H9 (cell line): ENCODE measurements around the gene ANAPC4. TPM values are rescaled to one million over a fixed set of nuclear protein-coding genes. Genes with fewer than 3 reads are reported as not detected.
A peak's percentile ranks its signal among the peaks of the same experiment; 100 is the strongest.

Source experiments
- DNase-seq: peaks from one replicate; pipeline ENCODE4 v3.0.0-alpha.2; 2017
- H2AFZ ChIP-seq: one replicate; pipeline ENCODE4 v1.6.1; 2013; ENCODE audit warnings: mild to moderate bottlenecking, low read length, control low read depth, moderate library complexity
- H2AK5ac ChIP-seq: 2 replicates; pipeline ENCODE4 v1.6.1; 2013; ENCODE audit warnings: low read length, control low read depth, mixed read lengths; ENCODE audit not compliant: insufficient read length
- H2BK120ac ChIP-seq: one replicate; pipeline ENCODE4 v1.6.1; 2013; ENCODE audit warnings: low read depth, mild to moderate bottlenecking, low read length, control low read depth, inconsistent platforms; ENCODE audit not compliant: poor library complexity, severe bottlenecking
- H2BK12ac ChIP-seq: 2 replicates; pipeline ENCODE4 v1.6.1; 2013; ENCODE audit warnings: low read length, control low read depth, mixed read lengths, low read depth; ENCODE audit not compliant: insufficient read length
- H2BK15ac ChIP-seq: 2 replicates; pipeline ENCODE4 v1.6.1; 2013; ENCODE audit warnings: low read depth, low read length, control low read depth
- H2BK20ac ChIP-seq: one replicate; pipeline ENCODE4 v1.6.1; 2013; ENCODE audit warnings: low read depth, mild to moderate bottlenecking, low read length, control low read depth, inconsistent platforms; ENCODE audit not compliant: poor library complexity, severe bottlenecking
- H2BK5ac ChIP-seq: 2 replicates; pipeline ENCODE4 v1.6.1; 2013; ENCODE audit warnings: low read length, control low read depth, mixed read lengths; ENCODE audit not compliant: insufficient read length
- H3K14ac ChIP-seq: 2 replicates; pipeline ENCODE4 v1.6.1; 2013; ENCODE audit warnings: low read length, control low read depth; ENCODE audit not compliant: insufficient read depth
- H3K18ac ChIP-seq: 2 replicates; pipeline ENCODE4 v1.6.1; 2013; ENCODE audit warnings: low read depth, mild to moderate bottlenecking, mixed read lengths, low read length, control low read depth; ENCODE audit not compliant: insufficient read length
- H3K23ac ChIP-seq: 2 replicates; pipeline ENCODE4 v1.6.1; 2013; ENCODE audit warnings: low read length, control low read depth, mixed read lengths, low read depth; ENCODE audit not compliant: insufficient read length
- H3K23me2 ChIP-seq: 2 replicates; pipeline ENCODE4 v1.6.1; 2013; ENCODE audit warnings: low read depth, mild to moderate bottlenecking, mixed read lengths, low read length, control low read depth; ENCODE audit not compliant: insufficient read length, poor library complexity, severe bottlenecking
- H3K27ac ChIP-seq: 2 replicates; pipeline ENCODE4 v1.5.1; 2013; ENCODE audit warnings: low read length, control low read depth, mixed read lengths, low read depth; ENCODE audit not compliant: insufficient read length
- H3K27me3 ChIP-seq: 2 replicates; pipeline ENCODE4 v1.6.1; 2013; ENCODE audit warnings: low read length, control low read depth, inconsistent platforms; ENCODE audit not compliant: insufficient read depth
- H3K4ac ChIP-seq: 2 replicates; pipeline ENCODE4 v1.6.1; 2013; ENCODE audit warnings: low read depth, mild to moderate bottlenecking, control low read depth, inconsistent platforms, low read length, moderate library complexity
- H3K4me1 ChIP-seq: 2 replicates; pipeline ENCODE4 v1.6.1; 2013; ENCODE audit warnings: low read length, control low read depth, inconsistent platforms; ENCODE audit not compliant: insufficient read depth
- H3K4me2 ChIP-seq: 2 replicates; pipeline ENCODE4 v1.6.1; 2013; ENCODE audit warnings: low read length, control low read depth, mixed read lengths; ENCODE audit not compliant: insufficient read length, insufficient read depth
- H3K56ac ChIP-seq: 2 replicates; pipeline ENCODE4 v1.6.1; 2013; ENCODE audit warnings: low read depth, mild to moderate bottlenecking, mixed read lengths, low read length, control low read depth; ENCODE audit not compliant: insufficient read length
- H3K79me1 ChIP-seq: 2 replicates; pipeline ENCODE4 v1.6.1; 2013; ENCODE audit warnings: low read depth, mild to moderate bottlenecking, moderate library complexity, low read length, control low read depth, inconsistent platforms; ENCODE audit not compliant: insufficient read depth, poor library complexity, severe bottlenecking
- H3K79me2 ChIP-seq: 2 replicates; pipeline ENCODE4 v1.6.1; 2013; ENCODE audit warnings: low read length, control low read depth, inconsistent platforms; ENCODE audit not compliant: insufficient read depth
- H3K9ac ChIP-seq: 2 replicates; pipeline ENCODE4 v1.6.1; 2013; ENCODE audit warnings: low read length, control low read depth, mixed read lengths; ENCODE audit not compliant: insufficient read length; ENCODE audit errors: extremely low read depth
- H3K9me3 ChIP-seq: one replicate; pipeline ENCODE4 v1.6.1; 2013; ENCODE audit warnings: low read depth, low read length, inconsistent platforms; ENCODE audit not compliant: control insufficient read depth
- H3T11ph ChIP-seq: one replicate; pipeline ENCODE4 v1.6.1; 2013; ENCODE audit warnings: mild to moderate bottlenecking, low read length, control low read depth, inconsistent platforms
- H4K20me1 ChIP-seq: one replicate; pipeline ENCODE4 v1.6.1; 2013; ENCODE audit not compliant: control insufficient read depth, insufficient read length, insufficient read depth
- H4K5ac ChIP-seq: 2 replicates; pipeline ENCODE4 v1.6.1; 2013; ENCODE audit warnings: low read depth, mild to moderate bottlenecking, mixed read lengths, low read length, control low read depth; ENCODE audit not compliant: insufficient read length
- H4K8ac ChIP-seq: replicated peaks from 2 replicates; pipeline ENCODE4 v1.6.1; 2013; ENCODE audit warnings: low read length, control low read depth, mixed read lengths, low read depth; ENCODE audit not compliant: insufficient read length
- H4K91ac ChIP-seq: 2 replicates; pipeline ENCODE4 v1.6.1; 2013; ENCODE audit warnings: low read depth, mild to moderate bottlenecking, moderate library complexity, mixed read lengths, low read length, control low read depth; ENCODE audit not compliant: insufficient read length
- H3K27ac Mint-ChIP-seq, 3 experiments: 2 replicates in 2 of 3; 3 replicates in 1 of 3; pipeline ENCODE4 v1.8.0; 2020 to 2021; ENCODE audit warnings: mixed read lengths in 3 of 3, mild to moderate bottlenecking in 1 of 3, moderate library complexity in 1 of 3
- H3K27me3 Mint-ChIP-seq: 2 replicates; pipeline ENCODE4 v1.8.0; 2021; ENCODE audit warnings: low read depth, mild to moderate bottlenecking, moderate library complexity, mixed read lengths
- H3K36me3 Mint-ChIP-seq, 3 experiments: 2 replicates in 2 of 3; 3 replicates in 1 of 3; pipeline ENCODE4 v1.8.0; 2020 to 2021; ENCODE audit warnings: low read depth in 3 of 3, mixed read lengths in 3 of 3; ENCODE audit not compliant: insufficient read depth in 1 of 3
- H3K4me1 Mint-ChIP-seq, 2 experiments: 2 replicates each; pipeline ENCODE4 v1.8.0; 2020; ENCODE audit warnings: mixed read lengths in 2 of 2
- H3K4me3 Mint-ChIP-seq, 2 experiments: 2 replicates in 1 of 2; 3 replicates in 1 of 2; pipeline ENCODE4 v1.8.0; 2020 to 2021; ENCODE audit warnings: mild to moderate bottlenecking in 2 of 2, mixed read lengths in 2 of 2, moderate library complexity in 1 of 2
- H3K9me3 Mint-ChIP-seq, 2 experiments: 2 replicates in 1 of 2; 3 replicates in 1 of 2; pipeline ENCODE4 v1.8.0; 2020; ENCODE audit warnings: mild to moderate bottlenecking in 2 of 2, mixed read lengths in 2 of 2, moderate library complexity in 1 of 2
- WGBS: extraction: QIAGEN DNeasy Blood & Tissue Kit; methylation state at CpG from one replicate; pipeline ENCODE4 v1.1.7; 2013; ENCODE audit warnings: missing lambda C conversion rate, low lambda C conversion rate, mixed read lengths; ENCODE audit not compliant: insufficient read length; ENCODE audit errors: extremely low coverage; 5-methylcytosine and 5-hydroxymethylcytosine counted together
- total RNA-seq: library from RNA; stranded (reverse); gene quantifications from 2 replicates; pipeline ENCODE4 v1.2.1, GENCODE V29; 2021
- TF ChIP-seq, protein P1 (sequence below): fragments of 200-600 bp; sonication (generic); conservative IDR thresholded peaks from 3 replicates; pipeline ENCODE4 v1.8.0; 2021; ENCODE audit warnings: antibody characterized with exemption, mild to moderate bottlenecking

Gene ANAPC4
- total RNA-seq, 1 experiment from 2014 or later = 42.5 TPM

DNA sequence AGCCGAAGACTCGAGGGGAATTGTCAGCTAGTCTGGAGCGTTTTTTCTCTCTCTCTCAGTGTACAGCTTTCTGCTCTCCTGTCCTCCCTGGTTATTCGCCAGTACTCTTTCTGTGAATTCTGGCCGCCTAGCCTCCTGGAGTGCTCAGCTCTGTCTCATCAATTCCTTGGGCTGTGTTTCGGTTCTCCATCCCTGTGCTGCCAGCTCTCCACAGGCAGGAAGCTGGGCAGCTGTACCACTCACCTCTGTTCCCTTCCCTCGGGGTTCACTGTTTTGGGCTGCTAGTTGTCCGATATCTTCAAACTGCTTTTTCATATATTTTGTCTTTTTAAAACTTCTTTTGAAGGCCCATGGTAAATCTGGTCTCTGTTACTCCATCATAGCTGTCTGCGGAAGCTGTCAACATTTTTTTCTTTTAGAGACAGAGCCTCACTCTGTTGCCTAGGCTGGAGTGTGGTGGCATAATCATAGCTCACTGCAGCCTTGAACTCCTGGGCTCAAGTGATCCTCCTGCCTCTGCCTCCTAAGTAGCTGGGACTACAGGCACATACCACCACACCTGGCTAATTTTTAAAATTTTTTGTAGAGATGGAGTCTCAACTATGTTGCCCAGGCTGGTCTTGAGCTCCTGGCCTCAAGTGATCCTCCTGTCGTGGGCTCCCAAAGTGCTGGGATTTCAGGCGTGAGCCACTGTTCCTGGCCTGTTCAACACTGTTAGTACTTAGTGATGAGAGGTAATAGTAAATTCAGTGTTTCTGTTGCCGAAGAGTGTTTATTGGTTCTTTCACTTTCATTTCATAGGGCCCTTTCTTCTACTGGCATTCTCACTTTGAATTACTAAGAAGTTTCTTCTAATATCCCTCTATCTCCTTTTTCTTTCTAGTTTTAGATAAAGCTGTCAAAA, 45.9 kb upstream of the ANAPC4 start:
- no peak overlapping the region for H2BK5ac ChIP-seq

More for the DNA sequence above, 45.9 kb upstream of the ANAPC4 start:
- H3K4me1 Mint-ChIP-seq = no peaks in the 10 kb centered on the region
- H3K23me2 ChIP-seq = no peaks in the 10 kb centered on the region
- H2AFZ ChIP-seq = no peak overlapping the region
- no peaks in the 10 kb centered on the region for H3K79me1 ChIP-seq
- no peaks in the 10 kb centered on the region for H3K4me1 ChIP-seq
- no peak overlapping the region for H2BK15ac ChIP-seq
- H4K5ac ChIP-seq = no peak overlapping the region
- H3K14ac ChIP-seq = no peak overlapping the region
- H3K56ac ChIP-seq = no peak overlapping the region
- peaks cover 0 to 4% (median 0%) of the 10 kb centered on the region in 3 experiments; a peak in 1 of 7 replicates for H3K36me3 Mint-ChIP-seq
- H4K20me1 ChIP-seq = no peaks in the 10 kb centered on the region
- no peak overlapping the region for H3T11ph ChIP-seq
- H3K4ac ChIP-seq = no peak overlapping the region
- no peak overlapping the region for H3K4me3 Mint-ChIP-seq
- H3K27me3 ChIP-seq = no peaks in the 10 kb centered on the region
- H3K4me2 ChIP-seq = no peak overlapping the region
- no peaks in the 10 kb centered on the region for H3K79me2 ChIP-seq
- no CpG with 5 or more reads among the region's 12 CpGs for WGBS
- no peaks in the 10 kb centered on the region for H3K9me3 Mint-ChIP-seq
- no peak overlapping the region for H3K9ac ChIP-seq
- no peaks in the 10 kb centered on the region for H3K9me3 ChIP-seq
- DNase-seq = no peak
- H3K18ac ChIP-seq = no peak overlapping the region
- H2AK5ac ChIP-seq = no peak overlapping the region
- H3K27ac Mint-ChIP-seq = peak overlapping the region; percentile 24 to 58 (median 33); a peak in 3 of 7 replicates
- H3K23ac ChIP-seq = no peak overlapping the region
- TF ChIP-seq, protein P1, sequence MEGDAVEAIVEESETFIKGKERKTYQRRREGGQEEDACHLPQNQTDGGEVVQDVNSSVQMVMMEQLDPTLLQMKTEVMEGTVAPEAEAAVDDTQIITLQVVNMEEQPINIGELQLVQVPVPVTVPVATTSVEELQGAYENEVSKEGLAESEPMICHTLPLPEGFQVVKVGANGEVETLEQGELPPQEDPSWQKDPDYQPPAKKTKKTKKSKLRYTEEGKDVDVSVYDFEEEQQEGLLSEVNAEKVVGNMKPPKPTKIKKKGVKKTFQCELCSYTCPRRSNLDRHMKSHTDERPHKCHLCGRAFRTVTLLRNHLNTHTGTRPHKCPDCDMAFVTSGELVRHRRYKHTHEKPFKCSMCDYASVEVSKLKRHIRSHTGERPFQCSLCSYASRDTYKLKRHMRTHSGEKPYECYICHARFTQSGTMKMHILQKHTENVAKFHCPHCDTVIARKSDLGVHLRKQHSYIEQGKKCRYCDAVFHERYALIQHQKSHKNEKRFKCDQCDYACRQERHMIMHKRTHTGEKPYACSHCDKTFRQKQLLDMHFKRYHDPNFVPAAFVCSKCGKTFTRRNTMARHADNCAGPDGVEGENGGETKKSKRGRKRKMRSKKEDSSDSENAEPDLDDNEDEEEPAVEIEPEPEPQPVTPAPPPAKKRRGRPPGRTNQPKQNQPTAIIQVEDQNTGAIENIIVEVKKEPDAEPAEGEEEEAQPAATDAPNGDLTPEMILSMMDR = no peak
- H2BK12ac ChIP-seq = no peak overlapping the region
- H4K8ac ChIP-seq = no peak overlapping the region
- no peak overlapping the region for H2BK20ac ChIP-seq
- no peak overlapping the region for H3K27ac ChIP-seq
- no peak overlapping the region for H4K91ac ChIP-seq
- no peaks in the 10 kb centered on the region for H3K27me3 Mint-ChIP-seq
- no peak overlapping the region for H2BK120ac ChIP-seq
